Urothelium cell line (cell line): ENCODE data around the gene GABARAPL1.
"Not testable (repeated sequence)": the region's sequence is repeated elsewhere in the genome, so short reads cannot be mapped to it uniquely, and the experiment has no call there.

Experiments
- DNase-seq: peaks from one replicate; pipeline ENCODE4 v3.0.0; 2011; ENCODE audit warnings: low spot score, mixed read lengths
- FAIRE-seq: peaks from 2 replicates; lab custom pipeline; 2011; peaks lifted over from hg19 to GRCh38; lab: Jason Lieb, UNC

Gene GABARAPL1

DNA sequence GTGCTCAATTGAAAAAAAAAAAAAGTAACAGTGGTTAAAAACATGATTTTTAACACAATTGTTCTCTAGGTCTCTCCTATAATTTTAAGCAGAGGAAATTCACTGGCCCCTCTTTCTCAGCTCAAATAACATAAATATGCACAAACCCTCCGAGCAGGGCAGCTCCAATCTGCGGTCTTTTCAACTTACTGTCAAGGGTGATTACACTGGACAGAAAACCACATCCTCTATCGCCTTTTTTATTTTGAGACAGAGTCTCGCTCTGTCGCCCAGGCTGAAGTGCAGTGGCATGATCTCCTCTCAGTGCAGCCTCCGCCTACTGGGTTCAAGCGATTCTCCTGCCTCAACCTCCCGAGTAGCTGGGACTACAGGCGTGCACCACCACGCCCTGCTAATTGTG is 16.5 kb upstream of the GABARAPL1 start:
- FAIRE-seq: no peak
- no peak for DNase-seq

GRCh38 chr12:10197879-10198278 is 14.8 kb upstream of the GABARAPL1 start:
- no peak for DNase-seq
- peak; percentile 85 for FAIRE-seq

DNA sequence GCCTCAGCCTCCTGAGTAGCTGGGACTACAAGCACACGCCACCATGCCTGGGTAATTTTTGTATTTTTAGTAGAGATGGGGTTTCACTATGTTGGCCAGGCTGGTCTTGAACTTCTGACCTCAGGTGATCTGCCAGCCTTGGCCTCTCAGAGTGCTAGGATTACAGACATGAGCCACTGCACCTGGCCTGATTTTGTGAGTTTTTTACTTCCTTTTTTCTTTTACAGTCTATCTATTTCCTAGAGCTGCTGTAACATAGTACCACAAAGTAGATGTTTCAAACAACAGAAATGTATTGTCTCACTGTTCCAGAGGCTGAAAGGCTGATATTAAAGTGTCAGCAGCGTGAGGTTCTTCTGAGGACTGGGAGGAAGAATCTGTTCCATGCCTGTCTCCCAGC is 8.2 kb upstream of the GABARAPL1 start:
- DNase-seq, FAIRE-seq: not testable (repeated sequence)

- FAIRE-seq: peak; percentile 96
- peak; percentile 56 for DNase-seq
Measured at GRCh38 chr12:10205220-10205807, 7.4 kb upstream of the GABARAPL1 start.

- no peak for DNase-seq
- FAIRE-seq: no peak
Measured at GRCh38 chr12:10207136-10207535, 5.5 kb upstream of the GABARAPL1 start.

DNA sequence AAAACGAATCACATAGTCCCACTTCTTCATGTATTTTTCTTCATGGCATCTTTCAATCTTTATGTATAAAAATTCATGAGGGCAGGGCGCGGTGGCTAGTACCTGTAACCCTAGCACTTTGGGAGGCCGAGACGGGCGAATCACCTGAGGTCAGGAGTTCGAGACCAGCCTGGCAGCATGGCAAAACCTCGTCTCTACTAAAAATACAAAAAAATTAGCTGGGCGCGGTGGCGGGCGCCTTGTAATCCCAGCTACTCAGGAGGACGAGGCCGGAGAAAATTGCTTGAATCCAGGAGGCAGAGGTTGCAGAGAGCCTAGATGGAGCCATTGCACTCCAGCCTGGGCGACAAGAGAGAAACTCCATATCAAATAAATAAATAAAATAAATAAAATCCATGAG is 2.5 kb upstream of the GABARAPL1 start:
- FAIRE-seq (no peak), DNase-seq (no peak)

- FAIRE-seq: no peak
Measured at GRCh38 chr12:10211101-10211939, 1.4 kb upstream of the GABARAPL1 start.

GRCh38 chr12:10211940-10212738 is 538 bp upstream of the GABARAPL1 start:
- FAIRE-seq (peak; percentile 97), DNase-seq (peak; percentile 98)

More at GRCh38 chr12:10211101-10211939, 1.4 kb upstream of the GABARAPL1 start:
- no peak for DNase-seq

DNA sequence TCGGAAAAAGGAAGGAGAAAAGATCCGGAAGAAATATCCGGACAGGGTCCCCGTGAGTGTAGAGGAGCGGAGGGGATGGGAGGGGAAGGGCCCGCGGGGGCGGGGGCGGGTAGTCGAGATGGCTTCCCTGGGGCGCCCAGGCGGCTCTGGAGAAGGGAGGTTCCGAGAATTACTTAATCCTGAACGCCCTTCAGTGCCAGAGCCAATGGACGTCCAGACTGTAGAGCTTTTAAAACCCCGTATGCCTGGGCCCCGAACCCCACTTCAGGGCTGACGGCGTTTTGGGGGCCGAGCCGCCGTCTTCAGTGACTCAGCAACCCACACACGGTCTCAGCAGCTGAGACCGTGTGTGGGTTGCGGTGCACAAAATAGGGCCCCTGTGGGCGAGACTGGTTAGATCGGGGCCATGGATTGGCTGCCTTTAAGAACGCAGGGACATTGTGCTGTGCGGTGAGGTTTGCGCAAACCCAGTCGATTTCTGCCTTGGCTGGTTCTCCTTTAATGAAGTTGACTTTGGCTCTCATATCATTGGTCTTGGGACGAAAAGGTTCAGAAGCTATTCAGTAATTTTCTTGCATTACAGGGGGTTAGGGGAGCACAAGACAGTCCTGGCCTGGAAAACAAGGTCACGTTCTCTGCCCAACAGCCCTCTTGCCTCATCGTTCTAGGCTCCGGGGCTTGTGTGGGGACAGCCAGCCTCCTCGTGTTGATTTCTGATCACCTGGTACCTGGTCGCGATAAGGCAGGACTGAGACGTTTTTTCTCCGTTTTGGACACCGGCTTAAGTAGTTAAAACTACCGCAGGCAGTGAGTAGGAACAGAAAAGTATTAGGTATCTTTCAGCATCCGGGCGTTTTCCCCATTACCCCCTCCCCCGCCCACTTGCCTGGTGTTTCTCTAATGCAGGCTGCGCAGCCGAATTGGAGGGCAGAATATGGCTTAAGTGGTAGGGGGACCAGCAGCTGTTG is 775 bp downstream of the GABARAPL1 start:
- DNase-seq (peak; percentile 69), FAIRE-seq (peak; percentile 59)

GRCh38 chr12:10214136-10214894 is 1.6 kb downstream of the GABARAPL1 start:
- DNase-seq (peak; percentile 46), FAIRE-seq (no peak)

GRCh38 chr12:10214895-10215267 is 2.2 kb downstream of the GABARAPL1 start:
- FAIRE-seq (no peak), DNase-seq (no peak)

DNA sequence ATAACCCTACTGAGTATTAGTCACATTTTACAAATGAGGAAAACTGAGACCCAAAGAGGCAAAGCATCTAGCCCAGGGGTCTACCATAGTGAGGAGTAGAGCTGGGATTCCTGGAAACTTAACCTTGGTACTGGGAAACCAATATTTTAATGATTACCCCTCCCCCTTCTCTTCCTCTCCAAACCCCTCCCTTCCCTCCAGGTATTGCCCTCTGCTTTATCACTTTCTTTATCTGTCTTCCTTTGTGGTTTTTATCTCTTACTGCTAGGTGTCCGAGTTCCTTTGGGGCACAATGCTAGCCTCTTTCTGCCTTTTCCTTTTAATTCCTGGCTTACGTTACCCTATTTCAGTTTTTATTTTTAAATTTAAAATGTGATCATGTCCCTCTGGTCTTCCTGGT is 2.8 kb downstream of the GABARAPL1 start:
- FAIRE-seq (no peak), DNase-seq (no peak)

DNA sequence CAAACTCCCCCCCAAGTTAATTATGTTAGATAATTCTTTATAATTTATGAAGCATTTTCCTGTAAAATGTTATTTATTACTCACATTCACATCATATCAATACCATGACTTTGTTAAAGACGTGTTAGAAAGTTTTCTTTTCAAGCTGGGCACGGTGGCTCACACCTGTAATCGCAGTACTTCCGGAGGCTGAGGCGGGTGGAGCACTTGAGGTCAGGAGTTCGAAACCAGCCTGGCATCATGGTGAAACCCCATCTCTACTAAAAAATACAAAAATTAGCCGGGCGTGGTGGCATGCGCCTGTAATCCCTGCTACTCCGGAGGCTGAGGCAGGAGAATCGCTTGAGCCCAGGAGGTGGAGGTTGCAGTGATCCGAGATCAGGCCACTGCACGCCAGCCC is 3.3 kb downstream of the GABARAPL1 start:
- DNase-seq, FAIRE-seq: not testable (repeated sequence)

DNA sequence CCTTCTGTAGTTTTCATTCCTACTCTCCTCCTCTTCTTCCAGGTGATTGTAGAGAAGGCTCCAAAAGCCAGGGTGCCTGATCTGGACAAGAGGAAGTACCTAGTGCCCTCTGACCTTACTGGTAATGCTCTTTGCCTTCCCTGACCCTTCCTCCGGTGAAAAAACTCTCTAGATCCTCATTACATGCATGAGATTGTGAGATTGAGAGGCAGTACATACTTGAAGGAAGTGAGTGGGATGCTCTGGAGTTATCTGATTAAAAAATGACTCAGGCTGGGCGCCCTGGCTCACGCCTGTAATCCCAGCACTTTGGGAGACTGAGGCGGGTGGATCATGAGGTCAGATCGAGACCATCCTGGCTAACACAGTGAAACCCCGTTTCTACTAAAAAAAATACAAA is 5.3 kb downstream of the GABARAPL1 start:
- FAIRE-seq (no peak), DNase-seq (no peak)

DNA sequence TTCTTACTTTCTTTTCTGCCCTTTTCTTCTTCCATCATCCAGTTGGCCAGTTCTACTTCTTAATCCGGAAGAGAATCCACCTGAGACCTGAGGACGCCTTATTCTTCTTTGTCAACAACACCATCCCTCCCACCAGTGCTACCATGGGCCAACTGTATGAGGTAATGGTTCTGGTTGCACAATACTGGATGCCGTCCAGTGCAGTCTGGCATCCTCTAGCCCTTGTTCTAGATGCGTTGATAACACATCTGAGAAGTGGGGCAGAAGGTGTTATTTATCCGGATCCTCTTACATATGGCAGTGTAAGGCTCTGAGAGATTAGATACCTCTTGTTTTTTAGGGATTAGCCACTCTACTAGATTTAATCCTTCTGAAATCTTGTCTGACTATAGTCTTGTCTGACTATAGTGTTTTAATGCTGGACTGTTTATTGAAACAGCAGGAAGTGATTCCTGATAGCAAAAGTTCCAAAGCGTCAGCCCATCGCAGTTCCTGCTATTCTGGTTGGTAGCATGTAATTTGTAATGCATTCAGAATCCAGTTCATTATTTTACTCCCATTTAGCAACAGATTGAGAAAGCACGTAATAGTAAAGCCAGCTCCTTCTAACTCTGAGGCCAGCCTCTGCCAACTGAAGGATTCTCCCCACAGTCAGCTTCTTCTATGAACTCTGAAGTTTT is 7.9 kb downstream of the GABARAPL1 start:
- FAIRE-seq (peak; percentile 9), DNase-seq (no peak)

DNA sequence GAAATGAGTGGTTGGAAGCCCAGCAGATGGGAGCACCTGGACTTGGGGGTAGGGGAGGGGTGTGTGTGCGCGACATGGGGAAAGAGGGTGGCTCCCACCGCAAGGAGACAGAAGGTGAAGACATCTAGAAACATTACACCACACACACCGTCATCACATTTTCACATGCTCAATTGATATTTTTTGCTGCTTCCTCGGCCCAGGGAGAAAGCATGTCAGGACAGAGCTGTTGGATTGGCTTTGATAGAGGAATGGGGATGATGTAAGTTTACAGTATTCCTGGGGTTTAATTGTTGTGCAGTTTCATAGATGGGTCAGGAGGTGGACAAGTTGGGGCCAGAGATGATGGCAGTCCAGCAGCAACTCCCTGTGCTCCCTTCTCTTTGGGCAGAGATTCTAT is 9.2 kb downstream of the GABARAPL1 start:
- no peak for DNase-seq
- no peak for FAIRE-seq

- FAIRE-seq: peak; percentile 32
- no peak for DNase-seq
Measured at GRCh38 chr12:10223208-10223607, 10.5 kb downstream of the GABARAPL1 start.

GRCh38 chr12:10225426-10225825 is 12.7 kb downstream of the GABARAPL1 start:
- FAIRE-seq: not testable (repeated sequence)

DNA sequence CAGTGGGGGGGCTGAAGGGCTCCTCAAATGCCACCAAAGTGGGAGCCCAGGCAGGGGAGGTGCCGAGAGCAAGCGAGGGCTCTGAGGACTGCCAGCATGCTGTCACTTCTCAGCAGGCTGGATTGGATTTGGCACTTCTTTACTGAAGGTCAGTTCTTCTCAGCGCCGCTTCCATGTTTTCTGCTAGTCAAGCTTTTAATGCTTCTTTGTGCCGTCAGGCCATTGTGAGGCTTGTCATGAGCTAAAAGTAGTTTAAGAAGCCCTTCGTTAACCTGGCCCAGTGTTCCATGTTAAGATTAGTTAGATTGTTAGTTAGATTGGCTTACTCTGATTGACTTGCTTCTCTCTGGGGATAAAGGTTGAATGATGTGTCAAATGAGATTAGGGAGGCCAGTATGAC is 13.4 kb downstream of the GABARAPL1 start:
- DNase-seq (no peak), FAIRE-seq (no peak)

More at GRCh38 chr12:10225426-10225825, 12.7 kb downstream of the GABARAPL1 start:
- DNase-seq: not testable (repeated sequence)
